HT1080 (cell line): Measurements from ENCODE around the gene ALPK1. TPM values are rescaled to one million over a fixed set of nuclear protein-coding genes. Genes with fewer than 3 reads are reported as not detected.
"Not testable (repeated sequence)": the region's sequence is repeated elsewhere in the genome, so short reads cannot be mapped to it uniquely, and the experiment has no call there.

ENCODE experiments used
- DNase-seq: peaks from one replicate; pipeline ENCODE4 v3.0.0-alpha.2; 2015; ENCODE audit warnings: low read depth
- total RNA-seq: library from RNA; depleted of rRNA; stranded (reverse); fragments of >200 nt; shearing (Covaris generic); gene quantifications from 2 replicates; pipeline ENCODE4 v1.2.3, GENCODE V29; 2014; rRNA removed

The ALPK1 gene
- total RNA-seq, 1 experiment from 2014 or later = 3.7 TPM

- peak; percentile 44 for DNase-seq
Observed at GRCh38 chr4:112448306-112449132, 151.3 kb downstream of the ALPK1 start.

- DNase-seq = no peak
Observed at GRCh38 chr4:112449708-112450107, 152.5 kb downstream of the ALPK1 start.

GRCh38 chr4:112451104-112451503, 153.9 kb downstream of the ALPK1 start:
- no peak for DNase-seq

GRCh38 chr4:112451831-112452230, 154.7 kb downstream of the ALPK1 start:
- DNase-seq = no peak

- no peak for DNase-seq
Observed at GRCh38 chr4:112453321-112453720, 156.2 kb downstream of the ALPK1 start.

GRCh38 chr4:112472318-112472717, 175.1 kb downstream of the ALPK1 start:
- no peak for DNase-seq

GRCh38 chr4:112473985-112474384, 176.8 kb downstream of the ALPK1 start:
- DNase-seq = no peak

GRCh38 chr4:112485930-112486329, 188.8 kb downstream of the ALPK1 start:
- DNase-seq = no peak

GRCh38 chr4:112490808-112491207, 193.6 kb downstream of the ALPK1 start:
- not testable (repeated sequence) for DNase-seq

Other genes with a start within 250 kb of the ALPK1 start
- 3.6 and 4.8 TPM in 2 replicates for gene FAM241A, start 151.9 kb upstream of the ALPK1 start, total RNA-seq
- 26.3 and 27.9 TPM in 2 replicates for gene AP1AR, start 65.6 kb upstream of the ALPK1 start, total RNA-seq
- 9.3 and 18.6 TPM in 2 replicates for gene TIFA, start 11.5 kb upstream of the ALPK1 start, total RNA-seq
- gene NEUROG2, start 218.8 kb downstream of the ALPK1 start, total RNA-seq = 0.03 and 0.05 TPM in 2 replicates